Measurements from ENCODE around the gene TMEM41A.

The TMEM41A gene

DNA sequence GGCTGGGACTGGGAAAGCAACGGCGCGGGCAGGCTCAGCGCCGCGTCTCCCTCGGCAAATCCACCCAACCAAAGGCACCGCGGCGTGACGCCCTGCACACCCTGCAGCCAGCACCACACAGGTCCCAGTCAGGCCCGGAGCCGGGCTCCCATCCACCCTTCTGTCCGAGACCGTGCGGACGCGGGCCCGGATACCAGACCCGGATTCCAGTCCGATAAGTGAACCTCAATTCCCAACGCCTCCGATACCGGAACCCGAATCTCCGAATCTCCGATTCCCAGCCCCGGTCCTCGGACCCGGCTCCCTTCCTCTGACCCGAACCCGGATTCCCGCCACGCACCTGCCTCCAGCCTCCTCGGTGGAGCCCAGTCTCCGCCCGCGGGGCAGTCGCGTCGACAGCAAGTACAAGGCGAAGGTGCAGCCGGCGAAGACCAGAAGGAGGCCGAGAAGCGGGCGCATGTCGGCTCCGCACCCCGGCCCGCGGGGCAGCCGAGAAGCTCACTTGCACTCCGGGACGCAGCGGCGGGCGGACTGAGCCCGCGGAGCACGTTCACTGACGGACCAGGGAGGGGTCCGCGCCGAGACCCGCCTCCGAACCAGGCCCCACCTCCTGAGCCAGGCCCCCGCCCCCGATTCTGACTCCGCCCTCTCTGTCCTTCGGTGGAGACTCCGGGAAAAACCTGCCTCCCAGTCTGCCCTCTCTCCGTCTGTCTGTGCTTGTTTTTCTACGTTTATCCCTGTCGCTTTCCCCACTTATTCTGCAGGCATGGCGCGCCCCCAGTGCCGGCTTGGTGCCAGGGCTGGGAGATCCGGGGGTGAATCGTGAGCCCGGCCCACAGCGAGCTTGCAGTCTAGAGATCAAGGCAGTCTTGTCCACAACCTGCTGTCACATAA, at the start of gene TMEM41A:
Gene TMEM41A, minus strand, starts transcription at position 533 of the 894 bp plus-strand sequence. Its CDS starts 74 bp downstream, at position 459.
- peak; percentile 93 for DNase-seq (ENCODE audit: low spot score)

DNA sequence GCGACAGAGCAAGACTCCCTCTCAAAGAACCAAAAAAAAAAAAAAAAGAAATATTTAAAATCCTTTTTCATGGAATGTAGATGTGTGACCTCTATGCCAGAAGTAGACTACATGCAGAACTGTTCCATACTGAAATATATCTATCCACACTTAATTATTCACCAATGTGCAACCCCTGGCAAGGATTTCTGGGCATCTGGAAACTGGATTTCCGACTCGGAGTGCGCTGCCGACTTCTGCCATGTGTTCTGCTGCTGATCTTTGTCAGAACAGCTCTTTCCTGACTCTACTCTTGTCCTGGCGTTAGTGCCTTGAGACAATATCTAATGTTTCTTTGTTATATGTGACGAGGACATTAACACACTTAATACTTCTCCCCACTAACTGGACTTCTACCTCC, 41.9 kb upstream of the TMEM41A start:
- DNase-seq (ENCODE audit: low spot score), result no peak

DNA sequence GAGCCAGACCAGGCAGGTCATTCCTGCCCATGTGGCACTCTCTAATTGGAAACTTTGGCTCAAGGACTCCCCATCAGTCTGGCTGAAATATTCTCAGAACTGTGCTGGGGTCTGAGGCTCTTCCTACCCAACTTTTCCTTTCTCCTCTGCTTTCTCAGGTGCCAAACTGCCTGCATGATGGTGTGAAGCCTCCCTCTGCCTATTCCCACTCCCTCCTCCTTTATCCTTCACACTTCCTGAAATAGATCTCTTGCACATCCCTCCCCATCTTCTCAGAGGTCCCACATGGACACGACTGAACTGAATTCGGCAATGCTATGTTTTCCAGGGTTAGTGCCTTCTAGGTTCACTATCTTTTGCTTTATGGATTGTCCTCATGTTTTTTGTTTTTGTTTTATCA, 41.1 kb upstream of the TMEM41A start:
- DNase-seq (ENCODE audit: low spot score), result no peak

DNA sequence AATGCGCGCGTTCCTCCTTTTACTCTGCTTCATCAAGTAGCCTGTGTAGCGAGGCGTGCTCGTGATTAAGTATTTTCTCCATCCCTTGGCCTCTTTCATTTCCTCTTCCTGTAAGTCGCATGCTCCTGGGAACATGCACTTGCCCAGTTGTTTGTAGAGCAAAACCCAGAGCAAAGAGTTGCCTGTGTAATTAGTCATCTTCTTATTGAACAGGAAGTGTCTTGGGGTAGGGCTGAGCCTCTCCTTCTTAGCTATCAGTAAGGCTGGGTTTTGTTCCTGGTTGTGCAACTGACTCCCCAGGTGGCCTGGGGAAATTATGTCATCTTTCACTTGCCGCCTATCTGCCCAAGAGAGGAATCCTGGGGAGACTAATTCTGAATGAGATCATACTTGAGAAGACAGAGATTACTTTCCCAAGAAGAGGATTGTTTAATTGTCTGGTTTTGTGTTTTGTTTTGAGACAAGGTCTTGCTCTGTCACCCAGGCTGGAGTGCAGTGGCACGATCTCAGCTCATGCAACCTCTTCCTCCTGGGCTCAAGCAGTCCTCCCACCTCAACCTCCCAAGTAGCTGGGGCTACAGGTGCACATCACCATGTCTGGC, 38.6 kb upstream of the TMEM41A start:
- DNase-seq (ENCODE audit: low spot score), result peak; percentile 92

DNA sequence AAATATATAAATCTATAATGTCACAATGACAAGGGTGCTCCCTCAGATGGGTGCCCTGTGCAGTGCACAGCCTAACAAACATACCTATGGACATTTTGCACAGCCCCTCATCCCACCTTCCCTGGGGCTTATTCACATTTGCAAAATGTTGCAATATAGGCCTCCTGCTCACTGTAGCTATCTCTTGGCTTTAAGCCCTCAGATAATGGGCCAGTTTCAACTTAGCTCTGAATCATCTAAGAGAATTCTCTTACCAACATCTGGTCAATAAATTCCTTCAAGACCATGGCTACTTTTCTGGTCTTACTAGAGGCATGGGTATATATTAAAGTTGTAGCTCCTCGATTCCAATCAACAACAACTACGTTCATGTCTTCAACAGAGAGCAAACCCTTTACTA, 35.7 kb upstream of the TMEM41A start:
- no peak for DNase-seq (ENCODE audit: low spot score)

DNA sequence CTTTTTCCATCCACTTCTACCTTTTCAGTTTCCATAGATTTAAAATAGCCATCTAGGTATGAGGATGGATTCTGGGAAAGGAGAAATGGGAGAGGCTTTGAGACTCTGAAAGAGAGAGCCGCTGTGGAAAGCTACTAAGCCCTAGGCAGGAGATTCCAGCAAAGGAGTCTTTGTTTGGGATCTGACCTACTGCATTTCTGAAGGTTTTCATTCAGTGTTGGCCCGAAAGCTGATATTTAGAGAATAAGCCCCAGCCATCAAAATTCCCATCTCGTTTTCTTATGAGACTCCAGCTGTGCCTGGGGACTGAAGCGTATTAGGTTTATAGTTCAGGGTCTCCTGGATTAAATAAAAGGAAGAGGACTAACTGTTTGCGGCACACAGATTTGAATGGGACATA, 34.1 kb upstream of the TMEM41A start:
- DNase-seq (ENCODE audit: low spot score), result no peak

DNA sequence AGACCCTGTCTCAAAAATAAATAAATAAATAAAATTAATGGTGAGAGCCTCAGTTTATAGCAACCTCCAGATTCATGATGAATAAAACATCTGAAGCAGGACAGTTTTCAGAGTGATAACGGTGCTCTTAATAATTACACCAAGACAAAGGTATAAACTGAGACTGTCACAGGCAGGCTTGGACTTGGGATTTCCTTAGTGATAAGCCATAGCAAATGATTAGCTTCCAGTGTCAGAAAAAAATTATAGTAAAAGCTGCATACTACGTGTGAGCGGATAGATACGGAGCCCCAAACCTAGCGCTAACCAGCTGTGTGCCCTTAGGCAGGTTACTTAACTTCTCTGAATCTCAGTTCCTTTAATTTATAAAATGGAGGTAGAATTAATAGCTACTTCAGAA, 32.0 kb upstream of the TMEM41A start:
- DNase-seq (ENCODE audit: low spot score), result no peak

DNA sequence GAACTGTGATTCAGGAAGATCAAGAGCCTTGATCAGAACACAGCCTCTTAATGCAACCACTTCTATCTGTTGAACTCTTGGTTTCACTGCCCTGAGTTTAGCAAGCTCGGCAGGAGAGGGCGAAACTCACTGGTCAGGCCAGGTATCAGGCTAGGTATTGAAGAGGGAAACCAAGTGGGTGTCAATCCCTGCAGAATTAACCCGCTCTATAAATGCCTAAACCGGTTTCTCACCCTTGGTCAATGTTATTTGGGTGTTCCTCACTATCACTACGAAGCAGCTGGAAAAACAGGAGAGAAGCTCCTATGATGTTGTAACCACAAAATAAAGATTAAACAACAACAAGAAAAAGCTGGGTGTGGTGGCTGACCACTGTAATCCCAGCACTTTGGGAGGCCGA, 29.7 kb upstream of the TMEM41A start:
- no peak for DNase-seq (ENCODE audit: low spot score)

DNA sequence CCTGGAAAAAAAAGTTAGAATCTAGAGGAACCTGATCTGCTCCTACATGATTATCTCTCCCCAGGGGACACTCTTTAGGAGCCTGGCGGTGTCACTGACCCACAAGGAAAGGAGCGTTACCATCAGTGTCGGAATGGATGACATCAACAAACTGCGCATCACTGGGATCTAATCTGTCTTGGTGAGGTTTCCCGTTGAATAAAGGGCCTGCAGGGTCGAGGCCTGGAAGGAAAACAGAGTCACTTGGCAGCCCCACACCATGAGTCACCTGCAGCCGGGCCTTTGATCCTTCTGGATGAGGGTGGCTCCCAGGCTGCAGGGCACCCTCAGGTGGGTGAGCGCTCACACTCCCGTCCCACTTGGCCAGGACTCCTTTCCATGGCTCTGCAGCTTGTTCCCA, 28.5 kb upstream of the TMEM41A start:
- DNase-seq (ENCODE audit: low spot score), result no peak

DNA sequence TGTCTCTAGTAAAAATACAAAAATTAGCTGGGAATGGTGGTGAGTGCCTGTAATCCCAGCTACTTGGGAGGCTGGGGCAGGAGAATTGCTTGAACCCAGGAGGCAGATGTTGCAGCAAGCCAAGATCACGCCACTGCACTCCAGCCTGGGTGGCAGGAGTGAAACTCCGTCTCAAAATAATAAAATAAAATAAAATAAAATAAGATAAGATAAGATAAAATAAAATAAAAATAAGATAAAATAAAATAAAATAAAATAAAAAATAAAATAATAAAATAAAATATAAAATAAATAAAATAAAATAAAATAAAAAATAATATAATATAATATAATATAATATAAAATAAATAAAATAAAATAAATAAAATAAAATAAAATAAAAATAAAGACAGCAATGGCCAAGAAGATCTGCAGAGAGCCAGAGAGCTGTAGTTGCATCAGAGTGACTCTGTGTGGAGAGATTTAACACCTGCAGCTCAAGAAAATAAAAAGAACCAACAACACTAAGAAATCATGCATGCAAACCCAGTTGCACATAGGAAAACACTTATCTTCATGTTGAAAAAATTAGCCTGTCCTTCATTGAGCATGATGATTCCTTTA, 27.6 kb upstream of the TMEM41A start:
- no peak for DNase-seq (ENCODE audit: low spot score)

DNA sequence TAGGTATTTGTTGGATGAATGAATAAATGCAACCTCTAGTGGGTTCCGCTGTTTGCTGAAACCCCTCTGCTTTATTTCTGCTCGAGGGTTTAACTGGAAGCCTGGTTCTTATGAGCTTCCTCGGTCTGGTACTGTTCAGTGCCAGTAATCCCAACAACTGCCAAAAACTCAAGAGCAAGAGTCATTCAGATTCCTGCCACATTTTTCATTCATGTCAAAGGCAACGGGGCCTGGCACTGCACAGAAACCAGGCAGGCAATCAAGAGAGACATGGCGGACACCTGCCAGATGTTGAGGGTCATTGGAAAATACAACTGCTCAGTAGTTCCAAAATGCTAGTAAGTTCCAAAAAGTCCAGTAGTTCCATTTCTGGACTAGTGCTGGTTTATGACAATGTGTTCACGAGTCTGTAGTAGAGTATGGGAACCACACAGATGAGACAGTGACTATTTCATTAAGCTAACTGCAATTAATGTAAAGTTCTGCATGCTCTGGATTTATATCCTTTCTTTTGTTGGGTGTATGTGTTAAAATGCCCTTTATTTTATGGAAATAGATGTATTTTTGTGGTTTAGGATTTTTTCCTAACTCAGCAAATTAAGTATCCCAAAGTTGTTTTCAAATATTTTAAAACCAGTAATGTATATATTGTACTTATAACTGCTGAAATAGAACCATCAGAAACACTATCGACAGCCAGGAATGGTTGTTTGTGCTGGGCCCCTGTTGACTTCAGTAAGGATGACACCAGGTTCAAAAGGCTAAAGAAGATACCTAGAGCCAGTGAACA, 22.7 kb upstream of the TMEM41A start:
- DNase-seq (ENCODE audit: low spot score), result no peak

DNA sequence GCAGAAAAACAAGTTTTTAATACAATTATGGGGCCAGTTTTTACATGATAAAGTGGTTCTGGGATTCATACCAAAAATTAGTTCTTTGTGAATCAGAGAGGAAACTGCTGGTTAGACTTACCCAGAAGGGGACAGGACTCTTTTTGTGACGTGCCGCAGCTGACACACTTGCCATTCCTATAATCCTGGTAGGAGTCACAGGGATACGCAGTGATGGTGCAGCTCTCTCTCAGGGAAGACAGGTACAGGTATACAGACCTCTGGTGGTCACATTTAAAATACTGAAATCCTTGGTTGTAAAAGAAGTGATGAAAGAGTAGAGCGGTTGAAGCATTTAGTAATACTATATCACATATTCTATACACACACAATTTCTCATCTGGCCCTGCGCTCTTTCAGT, 20.2 kb upstream of the TMEM41A start:
- DNase-seq (ENCODE audit: low spot score), result no peak

DNA sequence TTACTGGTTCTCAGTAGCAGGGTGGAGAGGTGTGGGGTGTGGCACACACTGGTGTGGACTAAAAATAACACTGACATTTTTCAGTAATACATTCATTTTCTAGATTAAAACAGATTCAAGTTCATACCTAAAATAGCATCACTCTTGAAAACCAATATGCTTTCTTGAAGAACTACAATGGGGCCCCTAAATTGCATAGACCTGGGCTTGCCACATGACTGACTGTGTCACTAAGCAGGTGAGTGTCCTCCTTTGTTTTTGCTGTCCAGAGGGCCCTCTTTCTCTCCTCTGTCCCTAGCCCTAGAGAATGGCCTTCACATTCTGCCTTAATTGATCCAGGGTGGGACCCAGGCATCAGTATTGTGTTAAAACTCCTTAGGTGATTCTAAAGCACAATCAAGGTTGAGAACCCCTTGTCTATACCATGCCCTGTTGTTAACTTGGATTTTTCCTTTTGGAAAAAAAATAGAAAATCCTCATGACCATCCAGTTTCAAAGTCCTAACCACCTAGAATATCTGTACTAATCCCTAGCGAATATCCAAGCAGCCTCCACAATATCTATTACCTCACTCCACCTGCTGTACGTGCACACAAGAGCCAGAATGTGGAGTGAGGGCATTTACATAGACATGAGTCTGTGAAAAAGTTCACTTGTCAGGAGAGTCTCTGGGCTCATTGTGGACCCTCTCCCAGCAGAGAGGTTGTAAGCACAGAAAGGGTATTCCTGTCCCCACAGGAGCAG, 18.7 kb upstream of the TMEM41A start:
- no peak for DNase-seq (ENCODE audit: low spot score)

DNA sequence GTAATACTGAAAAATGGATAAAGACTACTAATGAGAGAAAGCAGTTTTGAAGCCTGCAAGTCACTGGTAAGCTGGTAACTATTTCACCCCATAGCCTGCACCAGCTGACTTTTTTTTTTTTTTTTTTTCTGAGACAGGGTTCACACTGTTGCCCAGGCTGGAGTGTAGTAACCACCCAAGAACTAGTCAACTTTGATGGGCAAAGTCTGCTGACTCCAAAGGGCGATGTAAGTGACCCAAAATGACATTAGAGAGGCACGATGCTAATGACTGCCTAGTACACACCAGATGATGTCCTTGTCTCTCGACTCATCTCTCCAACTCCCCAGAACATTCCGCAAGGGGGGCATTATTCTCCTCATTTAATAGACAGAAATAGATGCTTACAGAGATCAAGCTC, 12.9 kb upstream of the TMEM41A start:
- DNase-seq (ENCODE audit: low spot score), result no peak

DNA sequence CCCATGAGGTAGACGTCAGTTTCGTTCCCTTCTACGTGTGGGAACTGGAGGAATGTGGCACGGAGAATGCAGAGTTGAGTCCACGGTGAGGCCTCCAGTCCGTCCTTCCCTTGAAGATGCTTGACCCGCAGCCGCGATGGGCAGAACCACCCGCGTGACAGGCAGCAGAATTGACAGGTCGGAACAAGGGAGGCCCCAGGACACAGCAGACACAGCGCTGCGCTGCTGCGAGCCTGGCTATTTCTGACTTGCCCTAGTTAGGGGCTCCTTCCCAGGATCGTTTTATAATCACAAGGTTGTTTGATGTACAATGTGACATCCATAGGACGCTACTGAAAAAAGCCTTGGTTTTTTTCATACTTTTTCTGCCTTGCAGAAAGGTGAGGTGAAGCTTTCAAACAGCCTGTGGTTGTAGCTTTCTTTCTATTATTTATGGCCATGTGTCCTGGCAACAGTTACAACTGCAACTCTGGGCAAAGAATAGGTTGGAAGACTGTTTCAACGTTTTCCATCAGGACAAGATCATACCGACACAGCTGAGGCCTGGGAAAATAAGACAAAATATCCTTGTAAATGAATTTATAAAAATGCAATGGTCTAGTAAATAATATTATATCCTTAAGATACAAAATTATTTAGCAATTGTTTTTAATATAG, 9.6 kb upstream of the TMEM41A start:
- DNase-seq (ENCODE audit: low spot score), result no peak

DNA sequence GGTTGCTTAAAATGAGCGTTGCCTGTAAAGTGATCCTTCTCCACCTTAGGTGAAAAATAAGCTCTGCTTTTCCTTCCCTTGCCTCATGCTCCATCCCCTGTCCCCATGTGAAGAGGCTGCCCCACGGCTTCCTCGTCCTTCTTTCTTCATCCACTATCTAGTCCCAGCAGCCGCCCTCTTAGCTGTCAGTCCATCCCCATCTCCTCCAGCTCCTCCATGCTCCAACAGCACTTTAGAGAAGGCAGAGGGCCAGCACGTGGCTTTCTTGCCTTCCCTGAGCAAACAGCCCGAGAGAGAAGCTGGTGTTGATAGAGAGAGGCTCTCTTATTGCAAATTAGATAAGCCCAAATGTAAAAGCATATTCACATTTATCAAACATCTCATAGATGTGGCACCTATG, 9.0 kb upstream of the TMEM41A start:
- DNase-seq (ENCODE audit: low spot score), result no peak

DNA sequence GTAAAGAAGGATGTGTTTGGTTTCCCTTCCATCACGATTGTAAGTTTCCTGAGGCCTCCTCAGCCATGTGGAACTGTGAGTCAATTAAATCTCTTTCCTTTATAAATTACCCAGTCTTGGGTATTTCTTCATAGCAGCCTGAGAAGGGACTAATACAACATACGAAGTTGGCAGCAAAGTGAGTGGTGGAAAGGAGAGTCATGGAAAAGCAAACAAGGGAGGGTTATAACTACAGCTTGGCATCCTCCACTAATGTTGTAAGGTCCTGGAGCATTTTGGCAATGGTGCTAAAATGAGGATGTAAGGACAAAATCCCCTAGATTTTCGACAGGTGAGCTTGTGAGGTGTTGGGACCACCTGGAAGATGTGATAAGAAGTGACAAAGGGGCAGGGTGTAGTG, 5.8 kb upstream of the TMEM41A start:
- no peak for DNase-seq (ENCODE audit: low spot score)

DNA sequence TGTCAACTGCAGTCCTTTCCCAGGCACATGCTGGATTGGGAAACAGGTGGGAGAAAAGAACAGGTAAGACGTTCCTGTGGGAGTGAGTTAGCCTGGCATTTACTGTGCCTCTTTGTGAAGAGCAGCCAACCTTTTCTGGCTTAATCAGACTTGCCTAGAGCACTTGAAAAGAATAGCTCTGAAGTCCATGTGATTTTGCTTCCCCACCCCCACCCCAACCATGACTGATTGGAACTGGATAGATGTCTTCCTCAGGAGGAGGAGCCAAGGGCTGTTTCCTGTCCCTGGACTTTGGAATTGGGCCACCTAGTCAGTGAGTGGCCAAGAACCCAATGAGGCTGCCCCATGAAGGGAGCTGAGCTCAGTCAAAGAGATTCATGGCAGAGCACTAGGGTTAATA, 4.7 kb upstream of the TMEM41A start:
- no peak for DNase-seq (ENCODE audit: low spot score)

DNA sequence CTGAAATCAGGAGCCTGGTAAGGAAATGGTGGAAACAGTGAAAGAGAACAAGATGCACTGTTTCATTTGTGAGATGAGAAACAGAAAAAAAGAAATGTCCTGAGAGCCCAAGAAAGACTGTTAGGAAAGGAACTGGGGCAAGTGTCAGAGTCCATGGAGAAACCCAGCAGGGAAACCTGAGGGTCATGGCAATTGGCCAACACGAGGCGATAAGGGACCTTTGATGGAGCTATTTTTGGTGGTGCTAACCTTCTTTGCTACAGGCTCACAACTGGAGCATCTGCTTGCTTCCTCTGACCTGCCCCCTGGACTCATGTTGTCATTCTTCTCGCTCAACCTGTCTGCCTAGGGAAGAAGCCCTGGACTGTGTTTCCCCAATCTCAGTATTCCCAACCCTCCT, 4.2 kb upstream of the TMEM41A start:
- no peak for DNase-seq (ENCODE audit: low spot score)

DNA sequence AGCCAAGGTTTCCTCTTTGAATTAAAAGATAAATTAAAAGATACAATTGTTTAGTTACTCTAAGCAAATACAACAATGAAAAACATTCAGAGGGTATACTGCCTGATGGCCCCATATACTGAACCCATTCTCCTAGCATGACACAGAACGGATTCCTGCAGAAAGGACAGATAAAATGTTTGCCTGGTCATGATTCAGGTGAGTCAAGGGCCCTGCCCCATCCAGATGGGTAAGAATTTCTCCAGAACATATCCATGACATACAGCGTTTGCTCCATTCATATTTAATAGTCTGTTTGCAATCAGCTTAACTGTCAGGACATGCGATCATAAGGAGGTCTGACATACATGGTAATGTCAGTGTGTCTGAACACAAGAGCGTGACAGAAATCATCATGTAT, 8.6 kb downstream of the TMEM41A start:
- no peak for DNase-seq (ENCODE audit: low spot score)

DNA sequence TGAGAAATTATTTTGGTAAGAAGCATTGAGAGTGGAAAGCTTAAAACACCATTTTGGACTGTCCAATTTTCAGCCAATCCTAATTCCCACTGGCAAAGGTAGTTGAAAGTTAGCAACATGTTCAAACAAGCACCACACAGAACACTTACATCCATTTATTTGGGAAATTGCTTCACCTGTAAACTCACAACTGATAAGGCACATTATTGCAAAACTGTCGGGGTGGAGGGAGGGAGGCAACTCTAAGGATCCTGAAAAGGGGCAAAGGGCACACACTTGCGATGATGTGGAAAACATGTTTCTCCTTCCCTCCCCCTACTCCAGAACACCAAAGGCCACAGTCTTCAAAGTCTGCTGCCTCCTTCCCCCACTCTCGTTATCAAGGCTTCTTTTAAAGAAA, 9.4 kb downstream of the TMEM41A start:
- DNase-seq (ENCODE audit: low spot score), result no peak
